GM23338 (cell line): ENCODE measurements around the gene TRABD. TPM values are rescaled to one million over a fixed set of nuclear protein-coding genes. Genes with fewer than 3 reads are reported as not detected.

Source experiments
- ATAC-seq: fragments of 200-7000 bp; cut with Tn5 transposase; 3 replicates; pipeline ENCODE4 v1.9.1; 2020
- DNase-seq: peaks from one replicate; pipeline ENCODE4 v3.0.0-alpha.2; 2015; ENCODE audit warnings: low spot score
- H2AFZ ChIP-seq: fragments of 200-600 bp; sonication (generic); 2 replicates; pipeline ENCODE4 v1.8.0; 2016; ENCODE audit warnings: antibody characterized with exemption, mild to moderate bottlenecking, moderate library complexity
- H3F3A ChIP-seq: fragments of 200-600 bp; sonication (generic); replicated peaks from 2 replicates; pipeline ENCODE4 v1.8.0; 2017; ENCODE audit warnings: antibody characterized with exemption, mixed run types, low read depth
- H3K27ac ChIP-seq: fragments of 200-600 bp; sonication (generic); 2 replicates; pipeline ENCODE4 v1.6.1; 2016; ENCODE audit warnings: low read depth
- H3K27me3 ChIP-seq: fragments of 200-600 bp; sonication (generic); 2 replicates; pipeline ENCODE4 v1.8.0; 2016; ENCODE audit warnings: mild to moderate bottlenecking, mixed run types, moderate library complexity; ENCODE audit not compliant: insufficient read depth
- H3K36me3 ChIP-seq: fragments of 200-600 bp; sonication (generic); 2 replicates; pipeline ENCODE4 v1.8.0; 2016; ENCODE audit warnings: mild to moderate bottlenecking; ENCODE audit not compliant: insufficient read depth
- H3K4me1 ChIP-seq: fragments of 200-600 bp; sonication (generic); 2 replicates; pipeline ENCODE4 v1.8.0; 2016; ENCODE audit warnings: mild to moderate bottlenecking, moderate library complexity; ENCODE audit not compliant: insufficient read depth
- H3K4me2 ChIP-seq: fragments of 200-600 bp; sonication (generic); 2 replicates; pipeline ENCODE4 v1.7.1; 2017; ENCODE audit warnings: mixed run types
- H3K4me3 ChIP-seq: fragments of 200-600 bp; sonication (generic); 2 replicates; pipeline ENCODE4 v1.6.1; 2016; ENCODE audit warnings: mixed run types
- H3K79me2 ChIP-seq: fragments of 200-600 bp; sonication (generic); replicated peaks from 2 replicates; pipeline ENCODE4 v1.8.0; 2017; ENCODE audit warnings: mild to moderate bottlenecking; ENCODE audit not compliant: insufficient read depth
- H3K9me2 ChIP-seq: fragments of 200-600 bp; sonication (generic); 2 replicates; pipeline ENCODE4 v1.8.0; 2017; ENCODE audit not compliant: insufficient read depth
- H4K20me1 ChIP-seq: fragments of 200-600 bp; sonication (generic); replicated peaks from 2 replicates; pipeline ENCODE4 v1.8.0; 2017; ENCODE audit warnings: mild to moderate bottlenecking; ENCODE audit not compliant: insufficient read depth
- H3K27ac Mint-ChIP-seq: 2 replicates; pipeline ENCODE4 v1.8.0; 2020; ENCODE audit warnings: inconsistent platforms, mild to moderate bottlenecking, moderate library complexity, mixed read lengths
- H3K27me3 Mint-ChIP-seq: 3 replicates; pipeline ENCODE4 v1.8.0; 2022; ENCODE audit warnings: low read depth, mild to moderate bottlenecking, moderate library complexity, mixed read lengths, inconsistent platforms; ENCODE audit not compliant: insufficient read depth, poor library complexity
- H3K36me3 Mint-ChIP-seq: 3 replicates; pipeline ENCODE4 v1.8.0; 2021; ENCODE audit warnings: low read depth, mild to moderate bottlenecking, inconsistent platforms, moderate library complexity, mixed read lengths
- H3K4me1 Mint-ChIP-seq: 3 replicates; pipeline ENCODE4 v1.8.0; 2020; ENCODE audit warnings: mild to moderate bottlenecking, inconsistent platforms, mixed read lengths
- H3K4me3 Mint-ChIP-seq: 3 replicates; pipeline ENCODE4 v1.8.0; 2021; ENCODE audit warnings: moderate library complexity, mild to moderate bottlenecking, inconsistent platforms, mixed read lengths
- H3K9me3 Mint-ChIP-seq: 3 replicates; pipeline ENCODE4 v1.8.0; 2020; ENCODE audit warnings: moderate library complexity, mild to moderate bottlenecking, inconsistent platforms, mixed read lengths
- CREB1 ChIP-seq: fragments of 250-450 bp; sonication (Bioruptor Pico); IDR thresholded peaks from 2 replicates; pipeline ENCODE4 v1.5.0; 2020; ENCODE audit warnings: low read depth, mild to moderate bottlenecking, moderate library complexity
- EZH2 ChIP-seq: fragments of 200-600 bp; sonication (generic); IDR thresholded peaks from one replicate; pipeline ENCODE4 v1.8.0; 2017; ENCODE audit warnings: antibody characterized with exemption, mild to moderate bottlenecking, low read depth; ENCODE audit not compliant: unreplicated experiment
- EZH2phosphoT487 ChIP-seq: fragments of 200-600 bp; sonication (generic); IDR thresholded peaks from one replicate; pipeline ENCODE4 v1.8.1; 2018; ENCODE audit warnings: antibody characterized with exemption; ENCODE audit not compliant: unreplicated experiment
- JUNB ChIP-seq: IDR thresholded peaks from one replicate; pipeline ENCODE4 v1.6.1; 2016; ENCODE audit warnings: antibody characterized with exemption; ENCODE audit not compliant: unreplicated experiment
- NANOG ChIP-seq: IDR thresholded peaks from 2 replicates; pipeline ENCODE4 v1.6.1; 2016; ENCODE audit warnings: antibody characterized with exemption, borderline replicate concordance
- POLR2AphosphoS5 ChIP-seq: IDR thresholded peaks from 2 replicates; pipeline ENCODE4 v1.6.1; 2016; ENCODE audit warnings: antibody characterized with exemption, low read depth
- REST ChIP-seq: IDR thresholded peaks from one replicate; pipeline ENCODE4 v1.6.1; 2018; ENCODE audit warnings: antibody characterized with exemption; ENCODE audit not compliant: unreplicated experiment
- STAT1 ChIP-seq: IDR thresholded peaks from one replicate; pipeline ENCODE4 v1.6.1; 2016; ENCODE audit warnings: antibody characterized with exemption; ENCODE audit not compliant: unreplicated experiment
- ZNF114 ChIP-seq: fragments of 250-450 bp; sonication (Bioruptor Pico); IDR thresholded peaks from 2 replicates; pipeline ENCODE4 v1.5.0; 2020; ENCODE audit warnings: mild to moderate bottlenecking, moderate library complexity
- ZNF331 ChIP-seq: fragments of 250-450 bp; sonication (Bioruptor Pico); IDR thresholded peaks from 2 replicates; pipeline ENCODE4 v1.5.0; 2020; ENCODE audit warnings: low read depth, mild to moderate bottlenecking, moderate library complexity
- polyA plus RNA-seq: library from polyadenylated mRNA; unstranded; fragments of >200 nt; fragmentation: Nextera tagmentation; extraction: Ambion mirVana; gene quantifications from 2 replicates; pipeline ENCODE4 v1.2.1, GENCODE V29; 2016
- total RNA-seq: library from RNA; depleted of rRNA; stranded (reverse); fragments of >200 nt; shearing (Covaris generic); gene quantifications from 2 replicates; pipeline ENCODE4 v1.2.3, GENCODE V29; 2014
- TF ChIP-seq, protein P1 (sequence below): fragments of 250-450 bp; sonication (Bioruptor Pico); IDR thresholded peaks from 2 replicates; pipeline ENCODE4 v1.5.0; 2020; ENCODE audit warnings: mild to moderate bottlenecking, moderate library complexity
- TF ChIP-seq, protein P2 (sequence below): IDR thresholded peaks from 2 replicates; pipeline ENCODE4 v1.6.1; 2016; ENCODE audit warnings: antibody characterized with exemption
- TF ChIP-seq, protein P3 (sequence below), 2 experiments: fragments of 200-600 bp in 1 of 2; sonication (generic) in 1 of 2; conservative IDR thresholded peaks; 2 replicates each; pipeline versions ENCODE4 v1.5.1 to v1.6.1; 2016 to 2017; ENCODE audit warnings: antibody characterized with exemption in 2 of 2, low read depth in 2 of 2, mild to moderate bottlenecking in 2 of 2, moderate library complexity in 1 of 2

The TRABD gene
- total and polyA plus RNA-seq, 2 experiments from 2014 or later = 44.1 to 66.1 TPM

- no peak for ATAC-seq
- Histone ChIP-seq H3K4me1 (peaks cover 9% of the 10 kb centered on the region), H3K36me3 (no peaks in the 10 kb centered on the region), H3K4me3 (no peak overlapping the region), H3K27ac (no peak overlapping the region), H3K4me2 (no peak overlapping the region), H3K79me2 (no peaks in the 10 kb centered on the region), H3F3A (no peaks in the 10 kb centered on the region), H4K20me1 (no peaks in the 10 kb centered on the region), H3K27me3 (0 out of 2 replicates have a peak, but pooled peaks cover 10% of the 10 kb centered on the region), H3K9me2 (no peaks in the 10 kb centered on the region), H2AFZ (no peak overlapping the region)
- DNase-seq = no peak
- H3K4me3 Mint-ChIP-seq = no peak overlapping the region
- TF ChIP-seq POLR2AphosphoS5 = no peak
- TF ChIP-seq, protein P1, sequence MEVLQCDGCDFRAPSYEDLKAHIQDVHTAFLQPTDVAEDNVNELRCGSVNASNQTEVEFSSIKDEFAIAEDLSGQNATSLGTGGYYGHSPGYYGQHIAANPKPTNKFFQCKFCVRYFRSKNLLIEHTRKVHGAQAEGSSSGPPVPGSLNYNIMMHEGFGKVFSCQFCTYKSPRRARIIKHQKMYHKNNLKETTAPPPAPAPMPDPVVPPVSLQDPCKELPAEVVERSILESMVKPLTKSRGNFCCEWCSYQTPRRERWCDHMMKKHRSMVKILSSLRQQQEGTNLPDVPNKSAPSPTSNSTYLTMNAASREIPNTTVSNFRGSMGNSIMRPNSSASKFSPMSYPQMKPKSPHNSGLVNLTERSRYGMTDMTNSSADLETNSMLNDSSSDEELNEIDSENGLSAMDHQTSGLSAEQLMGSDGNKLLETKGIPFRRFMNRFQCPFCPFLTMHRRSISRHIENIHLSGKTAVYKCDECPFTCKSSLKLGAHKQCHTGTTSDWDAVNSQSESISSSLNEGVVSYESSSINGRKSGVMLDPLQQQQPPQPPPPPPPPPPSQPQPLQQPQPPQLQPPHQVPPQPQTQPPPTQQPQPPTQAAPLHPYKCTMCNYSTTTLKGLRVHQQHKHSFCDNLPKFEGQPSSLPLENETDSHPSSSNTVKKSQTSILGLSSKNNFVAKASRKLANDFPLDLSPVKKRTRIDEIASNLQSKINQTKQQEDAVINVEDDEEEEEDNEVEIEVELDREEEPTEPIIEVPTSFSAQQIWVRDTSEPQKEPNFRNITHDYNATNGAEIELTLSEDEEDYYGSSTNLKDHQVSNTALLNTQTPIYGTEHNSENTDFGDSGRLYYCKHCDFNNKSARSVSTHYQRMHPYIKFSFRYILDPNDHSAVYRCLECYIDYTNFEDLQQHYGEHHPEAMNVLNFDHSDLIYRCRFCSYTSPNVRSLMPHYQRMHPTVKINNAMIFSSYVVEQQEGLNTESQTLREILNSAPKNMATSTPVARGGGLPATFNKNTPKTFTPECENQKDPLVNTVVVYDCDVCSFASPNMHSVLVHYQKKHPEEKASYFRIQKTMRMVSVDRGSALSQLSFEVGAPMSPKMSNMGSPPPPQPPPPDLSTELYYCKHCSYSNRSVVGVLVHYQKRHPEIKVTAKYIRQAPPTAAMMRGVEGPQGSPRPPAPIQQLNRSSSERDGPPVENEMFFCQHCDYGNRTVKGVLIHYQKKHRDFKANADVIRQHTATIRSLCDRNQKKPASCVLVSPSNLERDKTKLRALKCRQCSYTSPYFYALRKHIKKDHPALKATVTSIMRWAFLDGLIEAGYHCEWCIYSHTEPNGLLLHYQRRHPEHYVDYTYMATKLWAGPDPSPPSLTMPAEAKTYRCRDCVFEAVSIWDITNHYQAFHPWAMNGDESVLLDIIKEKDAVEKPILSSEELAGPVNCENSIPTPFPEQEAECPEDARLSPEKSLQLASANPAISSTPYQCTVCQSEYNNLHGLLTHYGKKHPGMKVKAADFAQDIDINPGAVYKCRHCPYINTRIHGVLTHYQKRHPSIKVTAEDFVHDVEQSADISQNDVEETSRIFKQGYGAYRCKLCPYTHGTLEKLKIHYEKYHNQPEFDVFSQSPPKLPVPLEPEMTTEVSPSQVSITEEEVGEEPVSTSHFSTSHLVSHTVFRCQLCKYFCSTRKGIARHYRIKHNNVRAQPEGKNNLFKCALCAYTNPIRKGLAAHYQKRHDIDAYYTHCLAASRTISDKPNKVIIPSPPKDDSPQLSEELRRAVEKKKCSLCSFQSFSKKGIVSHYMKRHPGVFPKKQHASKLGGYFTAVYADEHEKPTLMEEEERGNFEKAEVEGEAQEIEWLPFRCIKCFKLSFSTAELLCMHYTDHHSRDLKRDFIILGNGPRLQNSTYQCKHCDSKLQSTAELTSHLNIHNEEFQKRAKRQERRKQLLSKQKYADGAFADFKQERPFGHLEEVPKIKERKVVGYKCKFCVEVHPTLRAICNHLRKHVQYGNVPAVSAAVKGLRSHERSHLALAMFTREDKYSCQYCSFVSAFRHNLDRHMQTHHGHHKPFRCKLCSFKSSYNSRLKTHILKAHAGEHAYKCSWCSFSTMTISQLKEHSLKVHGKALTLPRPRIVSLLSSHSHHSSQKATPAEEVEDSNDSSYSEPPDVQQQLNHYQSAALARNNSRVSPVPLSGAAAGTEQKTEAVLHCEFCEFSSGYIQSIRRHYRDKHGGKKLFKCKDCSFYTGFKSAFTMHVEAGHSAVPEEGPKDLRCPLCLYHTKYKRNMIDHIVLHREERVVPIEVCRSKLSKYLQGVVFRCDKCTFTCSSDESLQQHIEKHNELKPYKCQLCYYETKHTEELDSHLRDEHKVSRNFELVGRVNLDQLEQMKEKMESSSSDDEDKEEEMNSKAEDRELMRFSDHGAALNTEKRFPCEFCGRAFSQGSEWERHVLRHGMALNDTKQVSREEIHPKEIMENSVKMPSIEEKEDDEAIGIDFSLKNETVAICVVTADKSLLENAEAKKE = no peak
- no peak for TF ChIP-seq ZNF331 (CRISPR knock-in tag)
- no peak for TF ChIP-seq REST
- no peak for TF ChIP-seq JUNB
- TF ChIP-seq, protein P2, sequence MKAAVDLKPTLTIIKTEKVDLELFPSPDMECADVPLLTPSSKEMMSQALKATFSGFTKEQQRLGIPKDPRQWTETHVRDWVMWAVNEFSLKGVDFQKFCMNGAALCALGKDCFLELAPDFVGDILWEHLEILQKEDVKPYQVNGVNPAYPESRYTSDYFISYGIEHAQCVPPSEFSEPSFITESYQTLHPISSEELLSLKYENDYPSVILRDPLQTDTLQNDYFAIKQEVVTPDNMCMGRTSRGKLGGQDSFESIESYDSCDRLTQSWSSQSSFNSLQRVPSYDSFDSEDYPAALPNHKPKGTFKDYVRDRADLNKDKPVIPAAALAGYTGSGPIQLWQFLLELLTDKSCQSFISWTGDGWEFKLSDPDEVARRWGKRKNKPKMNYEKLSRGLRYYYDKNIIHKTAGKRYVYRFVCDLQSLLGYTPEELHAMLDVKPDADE = no peak
- no peak for TF ChIP-seq EZH2phosphoT487
- TF ChIP-seq, protein P3, sequence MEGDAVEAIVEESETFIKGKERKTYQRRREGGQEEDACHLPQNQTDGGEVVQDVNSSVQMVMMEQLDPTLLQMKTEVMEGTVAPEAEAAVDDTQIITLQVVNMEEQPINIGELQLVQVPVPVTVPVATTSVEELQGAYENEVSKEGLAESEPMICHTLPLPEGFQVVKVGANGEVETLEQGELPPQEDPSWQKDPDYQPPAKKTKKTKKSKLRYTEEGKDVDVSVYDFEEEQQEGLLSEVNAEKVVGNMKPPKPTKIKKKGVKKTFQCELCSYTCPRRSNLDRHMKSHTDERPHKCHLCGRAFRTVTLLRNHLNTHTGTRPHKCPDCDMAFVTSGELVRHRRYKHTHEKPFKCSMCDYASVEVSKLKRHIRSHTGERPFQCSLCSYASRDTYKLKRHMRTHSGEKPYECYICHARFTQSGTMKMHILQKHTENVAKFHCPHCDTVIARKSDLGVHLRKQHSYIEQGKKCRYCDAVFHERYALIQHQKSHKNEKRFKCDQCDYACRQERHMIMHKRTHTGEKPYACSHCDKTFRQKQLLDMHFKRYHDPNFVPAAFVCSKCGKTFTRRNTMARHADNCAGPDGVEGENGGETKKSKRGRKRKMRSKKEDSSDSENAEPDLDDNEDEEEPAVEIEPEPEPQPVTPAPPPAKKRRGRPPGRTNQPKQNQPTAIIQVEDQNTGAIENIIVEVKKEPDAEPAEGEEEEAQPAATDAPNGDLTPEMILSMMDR (conservative IDR thresholded peaks at IDR 0.05; ENCODE audit: low read depth in 2 of 2) = no peak
- no peak for TF ChIP-seq ZNF114 (CRISPR knock-in tag)
- no peak for TF ChIP-seq CREB1
- TF ChIP-seq NANOG = no peak
- no peak for TF ChIP-seq STAT1
- no peak for TF ChIP-seq EZH2
- H3K27me3 Mint-ChIP-seq = peaks cover 19% of the 10 kb centered on the region
- H3K9me3 Mint-ChIP-seq = no peaks in the 10 kb centered on the region
- H3K36me3 Mint-ChIP-seq = peaks cover 4% of the 10 kb centered on the region; the same call in 1 of the 3 replicates
- peaks cover 9% of the 10 kb centered on the region for H3K4me1 Mint-ChIP-seq
- H3K27ac Mint-ChIP-seq = no peak overlapping the region
Measured at GRCh38 chr22:50180727-50181521, 4.8 kb upstream of the TRABD start.
